Thymus (tissue), 11 donors: Measurements from ENCODE around the gene MAP3K4. TPM values are rescaled to one million over a fixed set of nuclear protein-coding genes. Genes with fewer than 3 reads are reported as not detected.
A peak's percentile ranks its signal among the peaks of the same experiment; 100 is the strongest.

ENCODE experiments used
- DNase-seq, 9 donors: peaks; one replicate each; pipeline ENCODE4 v3.0.0-alpha.2; 2013; ENCODE audit warnings: low spot score in 9 of 9, low read depth in 6 of 9, missing footprints in 1 of 9
- H3K27ac ChIP-seq, 2 donors: one replicate each; pipeline ENCODE4 v1.5.1; 2013; ENCODE audit warnings: control low read depth in 1 of 2, low read depth in 1 of 2, low read length in 1 of 2, mild to moderate bottlenecking in 1 of 2, moderate library complexity in 1 of 2
- H3K27me3 ChIP-seq, 2 donors: one replicate each; pipeline ENCODE4 v1.5.1; 2013; ENCODE audit warnings: low read length in 1 of 2; ENCODE audit not compliant: control insufficient read depth in 2 of 2, insufficient read depth in 1 of 2
- H3K36me3 ChIP-seq, 2 donors: one replicate each; pipeline ENCODE4 v1.5.1; 2013; ENCODE audit warnings: low read length in 1 of 2, mild to moderate bottlenecking in 1 of 2, moderate library complexity in 1 of 2; ENCODE audit not compliant: control insufficient read depth in 2 of 2, insufficient read depth in 2 of 2
- H3K4me1 ChIP-seq, 2 donors: one replicate each; pipeline ENCODE4 v1.5.1; 2013; ENCODE audit warnings: low read length in 2 of 2; ENCODE audit not compliant: control insufficient read depth in 2 of 2, insufficient read depth in 2 of 2
- H3K4me3 ChIP-seq, 2 donors: one replicate each; pipeline ENCODE4 v1.5.1; 2013; ENCODE audit warnings: low read length in 2 of 2, control low read depth in 1 of 2, mild to moderate bottlenecking in 1 of 2
- H3K9me3 ChIP-seq, 2 donors: one replicate each; pipeline ENCODE4 v1.5.1; 2013; ENCODE audit warnings: low read length in 1 of 2, mild to moderate bottlenecking in 1 of 2; ENCODE audit not compliant: control insufficient read depth in 2 of 2, insufficient read depth in 1 of 2
- WGBS: extraction: QIAGEN DNeasy Blood & Tissue Kit; methylation state at CpG from one replicate; pipeline ENCODE4 v1.1.7; 2013; 5-methylcytosine and 5-hydroxymethylcytosine counted together
- polyA plus RNA-seq: library from polyadenylated mRNA; stranded (reverse); fragments of 200-250 nt; gene quantifications from one replicate; pipeline ENCODE4 v1.2.3, GENCODE V29; 2013
- total RNA-seq: library from RNA; stranded (reverse); fragments of 120-200 nt; gene quantifications from one replicate; pipeline ENCODE4 v1.2.4, GENCODE V29; 2013
- donor health status: healthy.

The MAP3K4 gene
- total and polyA plus RNA-seq, 2 donors: 25.1 to 26.7 TPM

DNA sequence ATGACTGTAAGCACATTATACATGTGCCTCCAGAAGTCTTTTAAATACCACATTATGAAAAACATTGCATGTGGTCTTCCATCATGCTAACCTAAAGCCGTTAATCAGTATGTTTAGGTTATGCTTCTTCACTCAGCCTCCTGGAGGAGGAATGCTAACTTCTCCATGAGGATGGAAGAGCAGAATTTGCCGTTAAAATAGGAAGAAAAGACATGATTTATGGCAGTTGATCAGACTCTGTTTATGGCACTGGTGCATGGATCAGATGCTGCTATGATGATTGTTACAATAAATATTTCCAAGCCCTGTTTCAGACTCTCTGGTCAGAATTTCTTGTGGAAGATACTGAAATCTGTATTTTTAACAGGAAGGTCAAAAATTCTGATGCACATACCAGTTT, 31.7 kb downstream of the MAP3K4 start:
- H3K36me3 ChIP-seq: no peaks in the 10 kb centered on the region
- WGBS: 97% methylated on average over 2 of the region's 2 CpGs
- no peak for DNase-seq
- no peaks in the 10 kb centered on the region for H3K9me3 ChIP-seq
- H3K27me3 ChIP-seq: no peaks in the 10 kb centered on the region
- no peaks in the 10 kb centered on the region for H3K4me1 ChIP-seq
- H3K27ac ChIP-seq: no peak overlapping the region
- no peak overlapping the region for H3K4me3 ChIP-seq

GRCh38 chr6:161024364-161024920, 32.9 kb downstream of the MAP3K4 start:
- WGBS: 90% methylated on average over 8 of the region's 8 CpGs
- no peaks in the 10 kb centered on the region for H3K36me3 ChIP-seq
- no peaks in the 10 kb centered on the region for H3K27me3 ChIP-seq
- H3K4me1 ChIP-seq: no peaks in the 10 kb centered on the region
- H3K4me3 ChIP-seq: no peak overlapping the region
- H3K27ac ChIP-seq: no peak overlapping the region
- no peaks in the 10 kb centered on the region for H3K9me3 ChIP-seq
- DNase-seq: no peak

GRCh38 chr6:161027385-161027784, 35.8 kb downstream of the MAP3K4 start:
- H3K27ac ChIP-seq: no peak overlapping the region
- DNase-seq: no peak
- H3K9me3 ChIP-seq: no peaks in the 10 kb centered on the region
- no peaks in the 10 kb centered on the region for H3K27me3 ChIP-seq
- no peaks in the 10 kb centered on the region for H3K4me1 ChIP-seq
- 96% methylated on average over 3 of the region's 3 CpGs for WGBS
- no peak overlapping the region for H3K4me3 ChIP-seq
- H3K36me3 ChIP-seq: no peaks in the 10 kb centered on the region

DNA sequence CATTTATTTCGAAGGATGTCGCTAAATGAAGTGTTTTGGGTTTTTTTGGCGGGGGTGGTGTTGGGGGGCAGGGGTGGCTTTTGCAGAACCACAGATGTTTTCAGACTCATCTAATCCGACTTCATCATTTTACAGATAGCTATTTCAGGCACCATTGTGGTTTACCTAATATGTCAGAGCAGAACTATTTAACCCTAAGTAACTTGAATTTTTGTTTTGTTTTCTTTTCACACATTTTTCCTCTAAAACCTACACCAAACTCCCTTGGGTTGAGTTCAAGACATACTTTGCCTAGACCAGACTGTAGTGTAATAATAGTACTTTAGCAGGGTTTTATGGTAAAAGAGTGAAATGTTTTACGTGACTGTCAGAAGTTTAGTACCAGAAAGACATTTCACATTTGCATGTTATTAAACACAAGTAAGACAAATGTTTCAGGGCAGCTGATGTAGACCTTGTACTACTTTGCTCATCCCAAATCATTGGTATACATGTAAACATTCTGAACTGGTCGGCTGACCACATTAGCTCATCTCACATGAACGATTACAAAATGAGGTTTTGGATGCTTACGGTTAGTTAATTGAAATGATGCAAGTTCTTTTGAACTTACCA, 37.7 kb downstream of the MAP3K4 start:
- no peak overlapping the region for H3K27ac ChIP-seq
- H3K4me3 ChIP-seq: no peak overlapping the region

DNA sequence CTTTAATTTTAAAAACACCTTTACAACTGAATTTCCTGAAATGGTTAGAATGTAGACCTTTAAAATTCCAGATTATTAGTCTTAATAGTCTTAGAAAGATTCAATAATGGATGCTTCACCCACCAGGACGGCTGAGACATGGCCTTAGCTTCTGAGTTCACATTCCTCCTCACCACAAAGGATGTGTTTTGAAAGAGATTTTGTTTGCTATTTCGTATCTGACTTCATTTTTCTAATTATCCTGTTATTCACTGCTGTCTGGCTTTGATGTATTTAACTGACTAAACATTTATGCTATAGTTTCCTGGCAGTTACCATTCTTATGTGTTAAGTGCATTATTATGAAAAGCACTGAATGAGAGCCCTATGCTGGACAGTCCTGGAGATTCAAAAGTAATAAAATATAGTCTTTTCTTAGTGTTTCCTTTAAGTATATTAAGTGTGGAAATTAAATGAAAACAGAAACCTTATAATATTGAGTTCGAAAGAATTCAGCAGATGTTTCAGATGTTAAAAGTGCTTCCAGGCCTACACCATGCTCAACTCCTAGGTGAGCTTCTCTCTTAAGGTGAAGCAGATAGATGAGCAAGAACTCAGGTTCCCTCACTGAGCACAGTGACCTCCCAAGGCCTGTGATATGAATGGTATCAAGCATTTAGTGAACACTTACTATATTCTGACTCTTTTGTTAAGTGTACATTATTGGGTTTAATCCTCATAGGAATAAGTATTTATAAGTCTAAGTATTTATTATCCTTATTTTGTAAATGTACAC, 40.3 kb downstream of the MAP3K4 start:
- Histone ChIP-seq H3K4me1 (no peaks in the 10 kb centered on the region), H3K4me3 (no peak overlapping the region), H3K27ac (no peak overlapping the region), H3K9me3 (no peaks in the 10 kb centered on the region), H3K27me3 (no peaks in the 10 kb centered on the region), H3K36me3 (peaks cover 5 to 13% of the 10 kb centered on the region in 2 donors)
- 88% methylated on average over 3 of the region's 3 CpGs for WGBS
- DNase-seq: no peak

More for the DNA sequence above, 37.7 kb downstream of the MAP3K4 start:
- no peak for DNase-seq
- Histone ChIP-seq H3K9me3 (no peaks in the 10 kb centered on the region), H3K4me1 (no peaks in the 10 kb centered on the region), H3K27me3 (no peaks in the 10 kb centered on the region), H3K36me3 (no peaks in the 10 kb centered on the region)
- 67% methylated on average over 8 of the region's 8 CpGs for WGBS

DNA sequence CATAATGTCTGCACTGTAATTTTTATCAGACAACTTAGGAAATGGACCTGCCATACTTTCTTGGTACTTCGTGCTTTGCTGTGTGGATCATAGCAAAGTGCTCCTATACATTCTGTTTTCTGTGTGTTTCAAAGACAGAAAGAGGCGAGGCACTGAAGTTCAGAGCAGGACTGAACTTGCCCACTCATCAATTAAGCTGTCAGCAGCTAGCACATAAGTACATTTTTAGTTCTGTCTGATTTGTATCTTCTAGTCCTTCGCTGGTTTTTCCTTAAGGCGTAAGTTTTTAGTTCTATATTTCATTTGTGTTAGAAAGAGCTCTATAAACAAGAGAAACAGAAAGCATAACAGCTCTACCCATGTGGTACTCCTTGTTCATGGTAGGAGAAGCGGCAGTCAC, 42.1 kb downstream of the MAP3K4 start:
- 90% methylated on average over 5 of the region's 5 CpGs for WGBS
- H3K4me3 ChIP-seq: no peak overlapping the region
- no peaks in the 10 kb centered on the region for H3K4me1 ChIP-seq
- H3K36me3 ChIP-seq: peaks cover 10 to 21% of the 10 kb centered on the region in 2 donors
- DNase-seq: peak in 1 of 9 donors; percentile 3
- H3K27ac ChIP-seq: no peak overlapping the region
- no peaks in the 10 kb centered on the region for H3K9me3 ChIP-seq
- H3K27me3 ChIP-seq: no peaks in the 10 kb centered on the region

GRCh38 chr6:161035182-161035980, 43.8 kb downstream of the MAP3K4 start:
- H3K4me3 ChIP-seq: no peak overlapping the region
- DNase-seq: no peak
- peaks cover 12 to 26% of the 10 kb centered on the region in 2 donors for H3K36me3 ChIP-seq
- no peaks in the 10 kb centered on the region for H3K4me1 ChIP-seq
- no peaks in the 10 kb centered on the region for H3K9me3 ChIP-seq
- no peaks in the 10 kb centered on the region for H3K27me3 ChIP-seq
- no peak overlapping the region for H3K27ac ChIP-seq
- 97% methylated on average over 3 of the region's 3 CpGs for WGBS

DNA sequence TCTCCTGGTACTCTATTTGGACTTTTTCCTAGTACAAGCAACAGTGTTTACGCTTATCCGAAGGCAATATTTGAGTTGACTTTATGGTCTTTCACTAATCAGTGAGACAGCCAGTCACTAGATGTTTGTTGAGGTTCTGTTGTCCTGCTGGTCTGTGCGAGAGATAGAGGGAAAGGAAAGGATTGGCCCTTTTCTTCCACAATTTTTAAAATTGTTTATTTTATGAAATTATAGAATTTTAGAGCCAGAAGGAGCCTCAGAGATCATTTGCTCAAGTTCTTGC, 44.4 kb downstream of the MAP3K4 start:
- no peak for DNase-seq
- H3K9me3 ChIP-seq: no peaks in the 10 kb centered on the region
- no peaks in the 10 kb centered on the region for H3K4me1 ChIP-seq
- no peaks in the 10 kb centered on the region for H3K27me3 ChIP-seq
- H3K4me3 ChIP-seq: no peak overlapping the region
- H3K27ac ChIP-seq: no peak overlapping the region
- peaks cover 12 to 30% of the 10 kb centered on the region in 2 donors for H3K36me3 ChIP-seq
- WGBS: 97% methylated on average over 3 of the region's 3 CpGs

DNA sequence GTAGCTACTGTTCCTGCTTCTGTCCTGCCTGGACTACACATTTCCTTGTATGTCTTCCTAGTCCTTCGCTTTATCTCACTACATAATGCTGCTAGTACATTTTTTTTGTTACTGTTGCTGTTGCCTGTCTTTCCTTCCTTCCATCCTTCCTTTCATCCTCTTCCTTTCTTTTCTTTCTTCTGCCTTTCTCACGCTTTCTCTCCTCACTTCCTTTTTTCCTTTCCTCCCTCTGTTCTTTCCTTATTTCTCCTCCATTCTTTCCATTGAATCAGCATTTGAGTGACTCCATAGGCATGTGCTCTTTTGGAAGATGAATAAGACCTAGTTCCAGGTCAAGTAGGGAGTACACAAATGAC, 46.3 kb downstream of the MAP3K4 start:
- H3K27ac ChIP-seq: no peak overlapping the region

More for the DNA sequence above, 46.3 kb downstream of the MAP3K4 start:
- 98% methylated on average over 2 of the region's 2 CpGs for WGBS
- Histone ChIP-seq H3K9me3 (no peaks in the 10 kb centered on the region), H3K4me1 (no peaks in the 10 kb centered on the region), H3K4me3 (no peak overlapping the region), H3K36me3 (peaks cover 17 to 43% of the 10 kb centered on the region in 2 donors), H3K27me3 (no peaks in the 10 kb centered on the region)
- DNase-seq: no peak
